ENCODE data around the gene LOXL1. TPM values are rescaled to one million over a fixed set of nuclear protein-coding genes. Genes with fewer than 3 reads are reported as not detected.

The LOXL1 gene
- total and polyA plus RNA-seq, 4 donors: 0.67 to 2.0 (median 1.4) TPM; not detected in 1

DNA sequence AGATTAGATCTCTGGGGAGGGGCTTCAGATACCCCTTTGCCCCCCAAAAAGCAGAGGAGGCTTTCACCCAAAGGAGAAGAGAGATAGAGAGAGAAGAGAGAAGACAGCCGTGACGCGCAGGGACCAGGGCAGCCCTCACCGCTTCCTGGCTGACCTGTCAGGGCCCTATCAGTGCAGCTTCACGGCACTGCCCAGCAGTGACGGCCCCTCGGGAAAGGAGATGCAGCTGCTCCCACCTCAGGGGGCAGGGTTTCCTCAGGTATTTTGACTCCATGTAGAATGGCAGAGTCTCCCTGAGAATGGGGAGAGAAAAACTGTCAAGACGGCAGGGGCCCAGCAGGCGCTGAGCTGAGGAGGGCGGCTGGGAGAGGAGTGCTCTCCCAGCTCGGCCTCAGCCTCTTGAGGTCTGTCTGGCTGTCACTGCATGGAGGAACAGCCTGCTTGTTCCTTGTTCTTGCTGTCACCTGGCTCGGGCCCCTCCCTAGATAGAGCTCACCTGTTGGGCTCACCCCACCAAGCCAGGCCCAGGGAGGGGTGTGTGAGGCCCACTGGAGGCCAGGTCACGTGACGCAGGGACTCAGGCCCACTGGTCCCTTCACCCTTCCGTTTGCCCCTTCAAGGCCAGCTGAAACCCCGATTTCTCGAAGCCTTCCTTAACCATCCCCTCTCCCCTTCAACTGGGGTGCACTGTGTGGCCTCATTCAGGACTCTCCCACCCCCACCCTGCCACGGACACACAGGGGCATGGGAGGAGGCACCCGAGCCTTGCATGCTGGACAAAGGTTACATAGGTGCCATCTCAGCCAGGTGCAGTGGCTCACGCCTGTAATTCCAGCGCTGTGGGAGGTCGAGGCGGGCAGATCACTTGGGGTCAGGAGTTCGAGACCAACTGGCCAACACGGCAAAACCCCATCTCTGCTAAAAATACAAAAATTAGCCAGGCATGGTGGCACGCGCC lies 28.2 kb downstream of the LOXL1 start:
- H3K9me3 ChIP-seq (ENCODE audit: control insufficient read depth in 4 of 4, low read length in 3 of 4): no peaks in the 10 kb centered on the region
- peaks cover 0 to 3% (median 0%) of the 10 kb centered on the region in 4 donors for H3K27me3 ChIP-seq (ENCODE audit: control insufficient read depth in 4 of 4, insufficient read depth in 4 of 4, low read length in 3 of 4)
- no peaks in the 10 kb centered on the region for H3K36me3 ChIP-seq (ENCODE audit: control insufficient read depth in 4 of 4, insufficient read depth in 3 of 4, low read depth in 1 of 4, low read length in 3 of 4)
- no peak overlapping the region for H3K27ac ChIP-seq (ENCODE audit: low read depth in 1 of 2, low read length in 2 of 2)
- 92% methylated on average over 27 of the region's 27 CpGs for WGBS
- H3K4me1 ChIP-seq (ENCODE audit: control insufficient read depth in 4 of 4, insufficient read depth in 4 of 4, low read length in 3 of 4): no peaks in the 10 kb centered on the region
- DNase-seq (ENCODE audit: low spot score): no peak
- no peak for TF ChIP-seq JUND (IDR thresholded peaks at IDR 0.05)
- TF ChIP-seq RXRA (IDR thresholded peaks at IDR 0.05): no peak
- TF ChIP-seq, protein P1, sequence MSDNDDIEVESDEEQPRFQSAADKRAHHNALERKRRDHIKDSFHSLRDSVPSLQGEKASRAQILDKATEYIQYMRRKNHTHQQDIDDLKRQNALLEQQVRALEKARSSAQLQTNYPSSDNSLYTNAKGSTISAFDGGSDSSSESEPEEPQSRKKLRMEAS (IDR thresholded peaks at IDR 0.05): no peak
- no peak for TF ChIP-seq SP1 (IDR thresholded peaks at IDR 0.05)
- TF ChIP-seq, protein P2, sequence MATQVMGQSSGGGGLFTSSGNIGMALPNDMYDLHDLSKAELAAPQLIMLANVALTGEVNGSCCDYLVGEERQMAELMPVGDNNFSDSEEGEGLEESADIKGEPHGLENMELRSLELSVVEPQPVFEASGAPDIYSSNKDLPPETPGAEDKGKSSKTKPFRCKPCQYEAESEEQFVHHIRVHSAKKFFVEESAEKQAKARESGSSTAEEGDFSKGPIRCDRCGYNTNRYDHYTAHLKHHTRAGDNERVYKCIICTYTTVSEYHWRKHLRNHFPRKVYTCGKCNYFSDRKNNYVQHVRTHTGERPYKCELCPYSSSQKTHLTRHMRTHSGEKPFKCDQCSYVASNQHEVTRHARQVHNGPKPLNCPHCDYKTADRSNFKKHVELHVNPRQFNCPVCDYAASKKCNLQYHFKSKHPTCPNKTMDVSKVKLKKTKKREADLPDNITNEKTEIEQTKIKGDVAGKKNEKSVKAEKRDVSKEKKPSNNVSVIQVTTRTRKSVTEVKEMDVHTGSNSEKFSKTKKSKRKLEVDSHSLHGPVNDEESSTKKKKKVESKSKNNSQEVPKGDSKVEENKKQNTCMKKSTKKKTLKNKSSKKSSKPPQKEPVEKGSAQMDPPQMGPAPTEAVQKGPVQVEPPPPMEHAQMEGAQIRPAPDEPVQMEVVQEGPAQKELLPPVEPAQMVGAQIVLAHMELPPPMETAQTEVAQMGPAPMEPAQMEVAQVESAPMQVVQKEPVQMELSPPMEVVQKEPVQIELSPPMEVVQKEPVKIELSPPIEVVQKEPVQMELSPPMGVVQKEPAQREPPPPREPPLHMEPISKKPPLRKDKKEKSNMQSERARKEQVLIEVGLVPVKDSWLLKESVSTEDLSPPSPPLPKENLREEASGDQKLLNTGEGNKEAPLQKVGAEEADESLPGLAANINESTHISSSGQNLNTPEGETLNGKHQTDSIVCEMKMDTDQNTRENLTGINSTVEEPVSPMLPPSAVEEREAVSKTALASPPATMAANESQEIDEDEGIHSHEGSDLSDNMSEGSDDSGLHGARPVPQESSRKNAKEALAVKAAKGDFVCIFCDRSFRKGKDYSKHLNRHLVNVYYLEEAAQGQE (IDR thresholded peaks at IDR 0.05): no peak
- no peak for TF ChIP-seq FOXA2 (IDR thresholded peaks at IDR 0.05)
- TF ChIP-seq EGR1 (IDR thresholded peaks at IDR 0.05; ENCODE audit: low read depth in 2 of 2): no peak
- no peak for TF ChIP-seq GABPA (IDR thresholded peaks at IDR 0.05 in 1 of 2, conservative IDR thresholded peaks at IDR 0.05 in 1 of 2)
- TF ChIP-seq RAD21 (IDR thresholded peaks at IDR 0.05): no peak
- no peak for TF ChIP-seq TAF1 (conservative IDR thresholded peaks at IDR 0.05)
- TF ChIP-seq HNF4G (IDR thresholded peaks at IDR 0.05): no peak
- TF ChIP-seq YY1 (IDR thresholded peaks at IDR 0.05): no peak
- TF ChIP-seq NR2F2 (IDR thresholded peaks at IDR 0.05): no peak
- TF ChIP-seq FOXA1 (IDR thresholded peaks at IDR 0.05): no peak
- TF ChIP-seq ATF3 (IDR thresholded peaks at IDR 0.05): no peak
- TF ChIP-seq, protein P3, sequence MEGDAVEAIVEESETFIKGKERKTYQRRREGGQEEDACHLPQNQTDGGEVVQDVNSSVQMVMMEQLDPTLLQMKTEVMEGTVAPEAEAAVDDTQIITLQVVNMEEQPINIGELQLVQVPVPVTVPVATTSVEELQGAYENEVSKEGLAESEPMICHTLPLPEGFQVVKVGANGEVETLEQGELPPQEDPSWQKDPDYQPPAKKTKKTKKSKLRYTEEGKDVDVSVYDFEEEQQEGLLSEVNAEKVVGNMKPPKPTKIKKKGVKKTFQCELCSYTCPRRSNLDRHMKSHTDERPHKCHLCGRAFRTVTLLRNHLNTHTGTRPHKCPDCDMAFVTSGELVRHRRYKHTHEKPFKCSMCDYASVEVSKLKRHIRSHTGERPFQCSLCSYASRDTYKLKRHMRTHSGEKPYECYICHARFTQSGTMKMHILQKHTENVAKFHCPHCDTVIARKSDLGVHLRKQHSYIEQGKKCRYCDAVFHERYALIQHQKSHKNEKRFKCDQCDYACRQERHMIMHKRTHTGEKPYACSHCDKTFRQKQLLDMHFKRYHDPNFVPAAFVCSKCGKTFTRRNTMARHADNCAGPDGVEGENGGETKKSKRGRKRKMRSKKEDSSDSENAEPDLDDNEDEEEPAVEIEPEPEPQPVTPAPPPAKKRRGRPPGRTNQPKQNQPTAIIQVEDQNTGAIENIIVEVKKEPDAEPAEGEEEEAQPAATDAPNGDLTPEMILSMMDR (IDR thresholded peaks at IDR 0.05; ENCODE audit: low read depth, low read length, missing input control): no peak
- no peak for TF ChIP-seq HNF4A (conservative IDR thresholded peaks at IDR 0.05)
- no peak for TF ChIP-seq ZBTB33 (IDR thresholded peaks at IDR 0.05)
- H3K4me3 ChIP-seq (ENCODE audit: low read depth in 1 of 3, low read length in 3 of 3): no peak overlapping the region
- H3K9ac ChIP-seq (ENCODE audit: low read depth in 1 of 2, low read length in 2 of 2): no peak overlapping the region

Data from liver (tissue), 9 donors.